MCF 10A (cell line): Measurements from ENCODE around the gene SCAPER. TPM values are rescaled to one million over a fixed set of nuclear protein-coding genes. Genes with fewer than 3 reads are reported as not detected.

Experiments
- BruUV-seq: library from RNA; stranded (reverse); fragments of 400-500 nt; replicated peaks from 2 replicates; lab custom pipeline; 2021; lab: Mats Ljungman, UMichigan
- CTCF ChIA-PET: fragments of 300-600 bp; sonication (Branson Sonifier 250); formaldehyde crosslinking; extraction: SDS; loops from one replicate; lab custom pipeline; 2021; ENCODE audit warnings: antibody characterized with exemption, inconsistent platforms; lab: Yijun Ruan, JAX
- POLR2A ChIA-PET: fragments of 300-600, 350-650 bp; sonication (Branson Sonifier 250); formaldehyde crosslinking; extraction: SDS; loops from one replicate; lab custom pipeline; 2020; ENCODE audit warnings: antibody characterized with exemption, inconsistent platforms; lab: Yijun Ruan, JAX
- DNase-seq: peaks from one replicate; pipeline ENCODE4 v3.0.0-alpha.2; 2018; ENCODE audit not compliant: unreplicated experiment
- H3K27ac Mint-ChIP-seq: one replicate; pipeline ENCODE4 v1.8.0; 2022; ENCODE audit warnings: mild to moderate bottlenecking, low read depth, mixed read lengths; ENCODE audit not compliant: unreplicated experiment
- H3K27me3 Mint-ChIP-seq: one replicate; pipeline ENCODE4 v1.8.0; 2022; ENCODE audit warnings: mixed read lengths; ENCODE audit not compliant: insufficient read depth, unreplicated experiment
- H3K36me3 Mint-ChIP-seq: one replicate; pipeline ENCODE4 v1.8.0; 2022; ENCODE audit warnings: mild to moderate bottlenecking, moderate library complexity, mixed read lengths; ENCODE audit not compliant: insufficient read depth, unreplicated experiment
- H3K4me1 Mint-ChIP-seq: one replicate; pipeline ENCODE4 v1.8.0; 2022; ENCODE audit warnings: mixed read lengths; ENCODE audit not compliant: insufficient read depth, unreplicated experiment
- H3K4me3 Mint-ChIP-seq: one replicate; pipeline ENCODE4 v1.8.0; 2022; ENCODE audit warnings: mild to moderate bottlenecking, moderate library complexity, mixed read lengths; ENCODE audit not compliant: unreplicated experiment
- H3K9me3 Mint-ChIP-seq: one replicate; pipeline ENCODE4 v1.8.0; 2022; ENCODE audit warnings: mixed read lengths; ENCODE audit not compliant: unreplicated experiment
- CTCF ChIP-seq: fragments of 200-600 bp; IDR thresholded peaks from one replicate; pipeline ENCODE4 v1.8.0; 2022; ENCODE audit warnings: antibody characterized with exemption, mild to moderate bottlenecking; ENCODE audit not compliant: unreplicated experiment
- intact Hi-C: fragments of 100-400 bp; cut with micrococcal nuclease; formaldehyde crosslinking; loops from 2 replicates; pipeline ENCODE4 v1.14.1; 2022
- total RNA-seq: library from RNA; stranded (reverse); gene quantifications from 2 replicates; pipeline ENCODE4 v1.2.3, GENCODE V29; 2022

SCAPER gene
- total RNA-seq, 1 experiment from 2014 or later: 9.5 TPM

- no peaks in the 10 kb centered on the region for H3K36me3 Mint-ChIP-seq
- no peak overlapping the region for H3K27ac Mint-ChIP-seq
- ChIA-PET POLR2A (no interaction called here), CTCF (no interaction called here)
- intact Hi-C loops: no loop called here
- no peak overlapping the region for H3K4me3 Mint-ChIP-seq
- H3K9me3 Mint-ChIP-seq: no peaks in the 10 kb centered on the region
- no peak for TF ChIP-seq CTCF
- no peaks in the 10 kb centered on the region for H3K4me1 Mint-ChIP-seq
- no TSS peak for BruUV-seq
- DNase-seq: no peak
- H3K27me3 Mint-ChIP-seq: no peaks in the 10 kb centered on the region
These were observed 230.3 kb downstream of the SCAPER start for GRCh38 chr15:76674883-76675282.

DNA sequence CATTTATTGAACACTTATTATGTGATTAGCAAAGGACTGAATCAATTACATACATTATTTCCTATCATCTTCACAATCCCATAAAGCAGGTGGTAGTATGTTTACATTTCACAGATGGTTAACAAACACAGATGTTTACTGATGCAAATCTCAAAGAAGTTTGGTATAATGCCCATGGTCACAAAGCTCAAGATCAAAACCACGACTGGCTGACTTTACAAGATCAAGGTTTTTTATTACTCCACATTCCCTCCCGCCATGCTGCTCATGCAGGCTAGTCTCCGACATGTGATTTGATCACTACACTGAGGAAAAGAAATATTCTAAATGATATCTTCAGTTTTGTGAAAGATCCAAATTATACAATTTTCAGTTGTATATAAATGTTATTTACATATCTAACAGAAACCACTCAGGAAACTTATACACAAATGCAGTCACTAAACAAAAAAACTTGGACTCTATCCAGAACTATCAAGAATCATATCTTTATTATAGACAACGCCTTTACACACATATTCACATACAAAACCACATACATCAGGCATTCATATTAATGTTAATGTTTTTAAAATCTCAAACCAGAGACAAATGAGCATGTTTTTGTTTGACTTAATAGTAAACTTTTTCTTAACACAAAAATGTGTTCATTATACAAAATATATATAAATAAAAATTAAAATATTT lies 235.5 kb downstream of the SCAPER start:
- intact Hi-C loops: no loop called here
- Mint-ChIP-seq H3K4me3 (no peak overlapping the region), H3K9me3 (no peaks in the 10 kb centered on the region), H3K27me3 (no peaks in the 10 kb centered on the region), H3K27ac (no peak overlapping the region), H3K4me1 (no peaks in the 10 kb centered on the region), H3K36me3 (no peaks in the 10 kb centered on the region)
- CTCF ChIA-PET: interaction anchor here (1.0 kb wide), 1 partner anchor 29 kb away, joined by 3 read pairs; no protein-coding TSS in a partner anchor
- no peak for TF ChIP-seq CTCF
- BruUV-seq: no TSS peak
- POLR2A ChIA-PET: no interaction called here
- DNase-seq: no peak

DNA sequence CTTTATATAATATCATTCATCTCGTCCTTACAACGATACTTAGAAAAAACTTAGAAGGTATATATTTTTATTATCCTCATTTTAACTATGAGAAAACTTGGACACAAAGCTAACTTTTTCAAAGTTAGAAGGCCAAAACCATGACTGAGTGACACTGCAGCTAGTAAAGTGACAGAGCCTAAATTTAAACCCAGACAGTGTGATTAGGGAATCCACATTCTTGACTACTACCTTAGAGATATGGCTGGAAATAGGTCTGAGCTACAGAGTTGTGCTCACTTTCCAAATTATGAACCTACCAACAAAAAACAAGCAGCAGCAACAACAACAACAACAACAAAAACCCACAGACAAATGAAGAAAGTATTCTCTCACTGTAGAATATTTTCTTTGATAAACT lies 236.2 kb downstream of the SCAPER start:
- TF ChIP-seq CTCF: no peak
- no TSS peak for BruUV-seq
- no peaks in the 10 kb centered on the region for H3K4me1 Mint-ChIP-seq
- DNase-seq: no peak
- H3K27ac Mint-ChIP-seq: no peak overlapping the region
- H3K4me3 Mint-ChIP-seq: no peak overlapping the region
- H3K36me3 Mint-ChIP-seq: no peaks in the 10 kb centered on the region
- intact Hi-C loops: no loop called here
- H3K9me3 Mint-ChIP-seq: no peaks in the 10 kb centered on the region
- H3K27me3 Mint-ChIP-seq: no peaks in the 10 kb centered on the region
- CTCF ChIA-PET: interaction anchor here (0.6 kb wide), 1 partner anchor 397 kb away, joined by 4 read pairs; no protein-coding TSS in a partner anchor
- POLR2A ChIA-PET: no interaction called here

DNA sequence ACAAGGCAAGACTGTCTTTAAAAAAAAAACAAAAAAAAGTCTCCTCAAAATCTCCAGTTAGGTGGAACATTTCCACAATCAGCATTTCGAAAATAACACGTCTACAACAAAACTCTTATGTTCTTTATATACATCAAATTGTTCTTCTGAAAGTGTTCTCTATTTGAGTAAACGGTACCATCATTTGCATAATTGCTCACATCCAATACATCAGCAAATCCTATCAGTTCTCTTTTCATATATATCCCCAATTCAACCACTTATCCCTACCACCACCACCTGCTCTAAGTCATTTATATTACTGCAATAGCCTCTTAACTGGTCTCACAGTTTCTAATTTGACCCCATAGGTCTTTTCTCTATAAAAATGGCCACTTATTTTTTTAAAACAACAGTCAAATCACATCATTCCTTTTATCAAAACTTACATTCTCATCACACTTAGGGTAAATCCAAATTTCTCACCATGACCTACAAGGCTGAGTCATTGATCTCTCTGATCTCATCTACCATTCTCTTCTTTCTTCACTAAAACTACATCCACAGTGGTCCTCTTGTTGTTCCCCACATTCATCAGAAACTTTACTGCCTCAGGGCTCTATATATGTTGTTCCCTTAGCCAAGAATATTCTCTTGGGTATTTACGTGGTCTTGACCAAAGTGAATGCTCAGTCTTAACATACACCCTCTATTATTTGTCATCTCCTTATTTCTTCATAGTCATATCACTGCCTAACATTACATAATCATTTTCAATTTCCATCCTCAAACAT lies 237.0 kb downstream of the SCAPER start:
- H3K27me3 Mint-ChIP-seq: no peaks in the 10 kb centered on the region
- ChIA-PET CTCF (interaction anchor here (0.7 to 1.0 kb wide), 3 partner anchors 12 to 195 kb away, joined by 3 to 4 read pairs (median 4); no protein-coding TSS in a partner anchor), POLR2A (no interaction called here)
- no peak overlapping the region for H3K4me3 Mint-ChIP-seq
- H3K4me1 Mint-ChIP-seq: no peaks in the 10 kb centered on the region
- DNase-seq: no peak
- H3K36me3 Mint-ChIP-seq: no peaks in the 10 kb centered on the region
- TF ChIP-seq CTCF: no peak
- intact Hi-C loops: no loop called here
- no TSS peak for BruUV-seq
- no peaks in the 10 kb centered on the region for H3K9me3 Mint-ChIP-seq
- no peak overlapping the region for H3K27ac Mint-ChIP-seq
